T-helper 9 cell (primary cell): ENCODE data around the gene DUT.
"Not testable (repeated sequence)": the region's sequence is repeated elsewhere in the genome, so short reads cannot be mapped to it uniquely, and the experiment has no call there.

Experiments used
- DNase-seq: peaks from one replicate; pipeline ENCODE4 v3.0.0-alpha.2; 2020
- total RNA-seq, 2 donors: gene quantifications; one replicate each; lab custom pipeline; 2026; lab: John Stamatoyannopoulos, UW

DUT gene
- total RNA-seq = 56.7 to 61.5 reads per million in 2 donors

GRCh38 chr15:48330855-48331795 lies at the start of gene DUT:
TSS of gene DUT (plus strand) at chr15:48331429. CDS start at chr15:48331516, 87 bp downstream.
- peak; percentile 68 for DNase-seq

DNA sequence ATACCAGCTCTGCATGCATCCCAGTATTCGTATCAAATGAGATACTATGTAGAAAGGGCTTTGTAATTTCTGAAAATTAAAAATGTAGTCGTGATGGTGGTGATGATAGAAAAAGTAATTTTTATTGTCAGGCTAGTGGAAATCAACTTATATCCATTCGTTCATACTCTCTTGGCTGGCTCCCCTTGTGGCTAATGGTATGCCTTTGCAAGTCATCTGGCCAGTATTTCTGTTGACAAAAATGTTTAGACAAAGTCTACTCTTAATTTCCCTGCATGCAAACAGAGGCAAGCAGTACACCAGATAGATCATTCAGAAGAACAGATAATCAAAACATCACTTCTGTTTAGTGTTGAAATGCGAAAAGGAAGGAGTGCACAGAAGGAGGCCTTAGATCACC lies 49.6 kb upstream of the DUT start:
- DNase-seq = no peak

GRCh38 chr15:48282216-48282615 lies 49.0 kb upstream of the DUT start:
- DNase-seq = no peak

GRCh38 chr15:48283396-48284145 lies 47.7 kb upstream of the DUT start:
- no peak for DNase-seq

GRCh38 chr15:48285329-48286214 lies 45.7 kb upstream of the DUT start:
- peak; percentile 6 for DNase-seq

DNA sequence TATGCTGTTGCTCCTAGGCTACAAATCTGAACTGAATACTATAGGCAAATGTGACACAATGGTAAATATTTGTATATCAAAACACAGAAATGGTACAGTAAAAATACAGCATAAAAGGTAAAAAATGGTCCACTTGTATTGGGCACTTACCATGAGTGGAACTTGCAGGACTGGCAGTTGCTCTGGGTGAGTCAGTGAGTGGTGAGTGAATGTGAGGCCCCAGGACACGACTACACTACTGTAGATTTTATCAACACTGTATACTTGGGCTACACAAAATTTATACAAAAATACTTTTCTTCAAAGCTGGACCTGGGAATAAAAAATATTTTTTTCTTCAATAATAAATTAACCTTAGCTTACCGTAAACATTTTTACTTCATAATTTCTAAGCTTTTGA lies 41.6 kb upstream of the DUT start:
- no peak for DNase-seq

DNA sequence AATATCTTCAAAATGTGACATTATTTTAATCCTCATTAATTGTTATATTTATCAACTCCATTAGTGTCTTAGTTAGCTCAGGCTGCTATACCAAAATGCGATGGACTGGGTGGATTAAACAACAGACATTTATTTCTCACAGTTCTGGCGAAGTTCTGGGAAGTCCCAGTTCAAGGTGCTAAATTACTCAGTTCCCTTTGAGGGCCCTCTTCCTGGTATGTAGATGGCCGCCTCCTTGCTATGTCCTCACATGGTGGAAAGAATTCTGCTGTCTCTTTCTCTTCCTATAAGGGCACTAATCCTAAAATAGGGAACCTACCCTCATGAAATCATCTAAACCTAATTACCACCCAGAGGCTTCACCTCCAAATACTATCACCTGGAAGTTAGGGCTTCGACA lies 38.8 kb upstream of the DUT start:
- no peak for DNase-seq

DNA sequence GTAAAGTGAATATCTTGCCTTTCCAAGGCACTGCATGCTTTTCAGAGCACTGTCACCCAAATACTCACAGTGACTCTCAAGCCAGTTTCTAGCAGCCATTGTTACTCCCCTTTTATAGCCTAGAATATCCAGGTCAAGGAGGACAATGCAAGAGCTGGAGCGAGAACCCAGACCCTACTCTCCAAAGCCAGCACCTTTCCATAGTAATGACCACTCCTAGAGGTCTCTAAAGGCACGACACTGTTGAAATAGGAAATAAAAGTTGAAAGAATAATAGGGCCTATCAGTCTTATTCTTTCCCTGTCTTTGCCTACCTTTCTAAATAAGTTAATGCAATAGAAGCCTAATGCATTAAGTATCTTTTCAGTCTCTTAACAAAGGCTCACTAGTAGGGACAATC lies 33.6 kb upstream of the DUT start:
- DNase-seq = no peak

- no peak for DNase-seq
Measured at GRCh38 chr15:48298914-48299313, 32.3 kb upstream of the DUT start.

- no peak for DNase-seq
Measured at GRCh38 chr15:48300038-48300437, 31.2 kb upstream of the DUT start.

DNA sequence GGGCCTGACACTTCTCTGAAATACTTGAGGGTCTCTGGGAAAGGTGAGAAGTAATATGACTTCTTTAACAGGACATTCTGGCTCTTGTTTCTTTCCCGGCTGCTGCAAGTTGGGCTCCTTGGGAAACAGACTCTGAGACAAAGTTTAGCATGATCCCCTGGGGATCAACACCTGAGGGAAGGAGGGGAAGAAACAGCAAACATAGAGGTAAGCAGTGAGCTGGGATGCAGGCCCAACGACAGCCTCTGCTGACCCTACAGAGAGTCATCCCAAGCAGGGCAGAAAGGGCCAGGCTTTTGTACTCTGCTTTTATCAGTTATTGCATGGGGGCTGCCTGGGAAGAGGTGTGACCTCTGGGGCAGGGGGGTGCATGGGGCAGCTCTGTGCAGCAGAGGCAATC lies 26.8 kb upstream of the DUT start:
- no peak for DNase-seq

- no peak for DNase-seq
Measured at GRCh38 chr15:48306639-48307038, 24.6 kb upstream of the DUT start.

GRCh38 chr15:48307586-48307985 lies 23.6 kb upstream of the DUT start:
- DNase-seq = no peak

DNA sequence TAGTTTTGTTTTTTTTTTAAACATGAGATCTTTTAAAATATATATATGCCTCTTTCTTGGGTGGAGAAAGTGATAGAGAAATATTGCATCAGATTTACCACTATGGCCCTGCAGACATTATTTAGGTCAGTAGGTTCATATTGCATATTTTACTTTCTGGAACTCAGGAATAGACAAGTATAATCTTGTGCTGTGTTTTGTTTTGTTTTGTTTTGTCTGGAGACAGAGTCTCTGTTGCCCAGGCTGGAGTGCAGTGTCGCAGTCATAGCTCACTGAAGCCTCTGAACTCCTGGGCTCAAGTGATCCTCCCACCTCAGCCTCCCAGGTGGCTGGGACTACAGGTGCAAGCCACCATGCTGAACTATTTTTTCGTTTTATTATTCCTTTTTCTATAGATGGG lies 21.5 kb upstream of the DUT start:
- no peak for DNase-seq

DNA sequence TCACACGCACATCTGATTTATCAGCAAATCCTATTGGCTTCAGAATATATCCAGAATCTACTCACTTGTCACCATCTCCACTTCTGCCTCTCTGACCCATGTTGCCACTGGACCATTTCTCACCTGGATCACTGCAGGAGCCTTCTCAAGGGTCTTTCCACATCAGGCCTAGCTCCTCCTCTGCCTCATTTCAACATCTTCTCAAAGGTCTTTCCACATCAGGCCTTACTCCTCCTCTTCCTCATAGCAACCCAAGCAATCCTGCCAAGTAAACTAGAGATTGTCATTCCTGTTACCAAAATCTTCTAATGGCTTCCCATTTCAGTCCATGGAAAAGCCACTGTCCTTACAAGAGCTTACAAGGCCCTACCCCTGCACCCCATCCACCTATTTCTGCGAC lies 18.0 kb upstream of the DUT start:
- DNase-seq = no peak

DNA sequence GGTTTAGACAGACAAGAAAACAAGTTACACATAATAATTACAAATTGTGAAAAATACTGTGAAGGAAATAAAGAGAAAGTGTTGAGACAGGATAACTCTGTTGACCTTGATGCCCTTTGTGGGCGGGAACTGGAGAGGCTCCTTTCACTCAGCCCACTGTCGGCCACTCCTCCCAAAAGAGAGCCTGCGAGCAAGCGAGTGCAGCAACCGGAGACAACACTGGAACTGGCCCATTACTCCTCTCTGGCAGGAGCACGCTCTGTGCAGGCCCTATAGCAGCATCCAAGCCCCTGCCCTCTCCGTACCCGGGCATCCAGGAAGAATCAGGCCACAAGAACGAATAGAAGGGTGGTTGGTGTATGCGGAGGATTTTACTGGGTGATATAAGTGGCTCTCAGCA lies 16.2 kb upstream of the DUT start:
- DNase-seq = no peak

- no peak for DNase-seq
Measured at GRCh38 chr15:48317221-48317620, 14.0 kb upstream of the DUT start.

- no peak for DNase-seq
Measured at GRCh38 chr15:48318131-48318530, 13.1 kb upstream of the DUT start.

GRCh38 chr15:48323294-48323693 lies 7.9 kb upstream of the DUT start:
- DNase-seq = no peak

- no peak for DNase-seq
Measured at GRCh38 chr15:48324949-48325348, 6.3 kb upstream of the DUT start.

DNA sequence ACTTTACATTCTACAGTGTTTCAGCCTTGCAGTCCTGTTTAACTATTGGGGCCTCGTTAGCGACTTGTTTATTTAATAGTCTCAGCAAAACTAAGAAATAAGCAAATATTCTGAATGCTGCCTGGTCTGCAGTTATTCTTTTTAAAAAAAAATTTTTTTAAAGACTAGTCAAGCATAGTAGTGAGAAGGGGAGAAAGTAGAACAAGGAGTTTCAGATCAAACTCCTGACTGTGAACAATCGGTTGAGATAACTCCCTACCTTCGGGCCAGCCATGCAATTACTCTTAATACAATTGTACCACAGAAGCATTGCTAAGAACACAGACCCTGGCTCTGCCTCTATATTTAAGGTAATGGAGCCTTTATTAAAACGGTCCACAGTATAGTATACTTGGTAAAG lies 5.8 kb upstream of the DUT start:
- DNase-seq = no peak

DNA sequence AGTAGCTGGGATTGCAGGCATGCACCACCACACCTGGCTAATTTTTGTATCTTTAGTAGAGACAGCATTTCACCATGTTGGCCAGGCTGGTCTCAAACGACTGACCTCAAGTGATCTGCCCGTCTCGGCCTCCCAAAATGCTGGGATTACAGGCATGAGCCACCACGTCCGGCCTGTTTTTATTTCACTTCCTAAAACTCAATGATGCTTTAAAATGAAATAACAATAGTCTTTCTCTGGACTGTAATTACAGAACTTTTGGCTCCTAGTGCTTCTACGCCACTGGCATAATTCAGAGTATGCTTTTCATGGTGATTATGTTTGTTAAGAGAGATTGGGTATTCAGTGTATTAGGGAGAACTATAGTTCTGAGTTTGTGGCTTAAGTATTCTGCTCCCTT lies 5.0 kb upstream of the DUT start:
- not testable (repeated sequence) for DNase-seq
